ENCODE data around the gene GJA4. TPM values are rescaled to one million over a fixed set of nuclear protein-coding genes. Genes with fewer than 3 reads are reported as not detected.

GJA4 gene
- total RNA-seq, 4 donors from 2014 or later: 2.9 to 30.8 (median 12.8) TPM

GRCh38 chr1:34778381-34778780 is 14.4 kb upstream of the GJA4 start:
- H3K4me3 ChIP-seq (ENCODE audit: low read depth, poor library complexity, severe bottlenecking): no peak overlapping the region
- no peak for TF ChIP-seq POLR2A (IDR thresholded peaks at IDR 0.05)
- TF ChIP-seq CTCF (IDR thresholded peaks at IDR 0.05): no peak
- DNase-seq (ENCODE audit: low spot score in 2 of 2): no peak
- WGBS, 2 donors: 79 to 85% methylated on average over 6 of the region's 6 CpGs
- intact Hi-C loops (cut with DNase I; ENCODE audit: low total_unique reads): no loop called here

- TF ChIP-seq POLR2A (IDR thresholded peaks at IDR 0.05): no peak
- no peak for TF ChIP-seq CTCF (IDR thresholded peaks at IDR 0.05)
- DNase-seq (ENCODE audit: low spot score in 2 of 2): no peak
- WGBS, 2 donors: 60 to 71% methylated on average over 5 of the region's 5 CpGs
- H3K4me3 ChIP-seq (ENCODE audit: low read depth, poor library complexity, severe bottlenecking): no peak overlapping the region
- intact Hi-C loops (cut with DNase I; ENCODE audit: low total_unique reads): no loop called here
Observed at GRCh38 chr1:34779005-34779404, 13.8 kb upstream of the GJA4 start.

GRCh38 chr1:34779526-34779925 is 13.3 kb upstream of the GJA4 start:
- H3K4me3 ChIP-seq (ENCODE audit: low read depth, poor library complexity, severe bottlenecking): no peak overlapping the region
- intact Hi-C loops (cut with DNase I; ENCODE audit: low total_unique reads): no loop called here
- DNase-seq (ENCODE audit: low spot score in 2 of 2): peak in 1 of 2 donors; percentile 58
- TF ChIP-seq POLR2A (IDR thresholded peaks at IDR 0.05): no peak
- TF ChIP-seq CTCF (IDR thresholded peaks at IDR 0.05): no peak
- 53 to 54% methylated on average over 5 of the region's 5 CpGs for WGBS, 2 donors

- DNase-seq (ENCODE audit: low spot score in 2 of 2): peak in 1 of 2 donors; percentile 77
Observed at GRCh38 chr1:34779962-34780361, 12.8 kb upstream of the GJA4 start.

GRCh38 chr1:34780528-34780927 is 12.3 kb upstream of the GJA4 start:
- no peak overlapping the region for H3K4me3 ChIP-seq (ENCODE audit: low read depth, poor library complexity, severe bottlenecking)
- 43 to 45% methylated on average over 2 of the region's 2 CpGs for WGBS, 2 donors
- intact Hi-C loops (cut with DNase I; ENCODE audit: low total_unique reads): no loop called here
- no peak for TF ChIP-seq POLR2A (IDR thresholded peaks at IDR 0.05)
- TF ChIP-seq CTCF (IDR thresholded peaks at IDR 0.05): no peak
- DNase-seq (ENCODE audit: low spot score in 2 of 2): peak in 1 of 2 donors; percentile 82

More at GRCh38 chr1:34779962-34780361, 12.8 kb upstream of the GJA4 start:
- intact Hi-C loops (cut with DNase I; ENCODE audit: low total_unique reads): no loop called here
- TF ChIP-seq CTCF (IDR thresholded peaks at IDR 0.05) (no peak), POLR2A (IDR thresholded peaks at IDR 0.05) (no peak)
- 83 to 88% methylated on average over 5 of the region's 5 CpGs for WGBS, 2 donors
- H3K4me3 ChIP-seq (ENCODE audit: low read depth, poor library complexity, severe bottlenecking): no peak overlapping the region
